Stimulated activated effector memory CD8-positive, alpha-beta T cell treated with anti-CD3 and anti-CD28 coated beads, Interleukin-12 subunit alpha, Interleukin-12 subunit beta, amount 100 ng/mL, for 72 hours (primary cell): ENCODE results near the gene FAM234A.
A peak's percentile ranks its signal among the peaks of the same experiment; 100 is the strongest.
"Not testable (repeated sequence)": the region's sequence is repeated elsewhere in the genome, so short reads cannot be mapped to it uniquely, and the experiment has no call there.

Experiments
- ATAC-seq: fragments of 150-1000 bp; cut with Tn5 transposase; 2 replicates; pipeline ENCODE4 v1.10.0; 2021
- DNase-seq, 2 donors: peaks; one replicate each; pipeline ENCODE4 v3.0.0; 2021 to 2022; ENCODE audit warnings: low spot score in 2 of 2
- H3K27ac Mint-ChIP-seq: one replicate; pipeline ENCODE4 v1.8.0; 2022; ENCODE audit warnings: mild to moderate bottlenecking, mixed read lengths
- H3K36me3 Mint-ChIP-seq: one replicate; pipeline ENCODE4 v1.8.0; 2022; ENCODE audit warnings: mild to moderate bottlenecking, mixed read lengths
- H3K4me1 Mint-ChIP-seq: one replicate; pipeline ENCODE4 v1.8.0; 2022; ENCODE audit warnings: mixed read lengths
- H3K4me3 Mint-ChIP-seq: one replicate; pipeline ENCODE4 v1.8.0; 2022; ENCODE audit warnings: mild to moderate bottlenecking, mixed read lengths
- H3K9me3 Mint-ChIP-seq: one replicate; pipeline ENCODE4 v1.8.0; 2022; ENCODE audit warnings: mixed read lengths

FAM234A gene

DNA sequence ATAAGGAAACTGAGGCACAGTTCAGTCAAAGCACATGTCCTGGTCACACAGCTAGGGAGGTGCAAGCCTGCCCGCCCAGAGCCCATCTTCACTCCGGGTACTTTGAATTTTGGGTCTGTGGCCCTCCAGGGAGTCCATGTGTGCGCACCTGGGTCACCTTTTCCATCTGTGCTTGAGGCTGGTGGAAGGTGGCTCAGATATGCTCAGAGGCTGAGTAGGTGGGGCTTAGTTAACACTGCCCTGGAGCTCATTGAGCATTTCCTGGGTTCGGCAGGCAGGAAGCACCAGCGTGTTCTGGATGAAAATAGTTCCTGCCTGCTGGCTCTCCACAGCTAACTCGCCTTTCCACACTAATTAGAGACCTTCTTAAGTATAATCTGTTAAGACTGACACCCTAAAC lies 19.2 kb downstream of the FAM234A start:
- Mint-ChIP-seq H3K36me3 (peaks cover 16% of the 10 kb centered on the region), H3K4me3 (peak overlapping the region; percentile 63), H3K9me3 (no peaks in the 10 kb centered on the region), H3K27ac (no peak overlapping the region), H3K4me1 (peaks cover 10% of the 10 kb centered on the region)
- ATAC-seq (no peak), DNase-seq (no peak)

DNA sequence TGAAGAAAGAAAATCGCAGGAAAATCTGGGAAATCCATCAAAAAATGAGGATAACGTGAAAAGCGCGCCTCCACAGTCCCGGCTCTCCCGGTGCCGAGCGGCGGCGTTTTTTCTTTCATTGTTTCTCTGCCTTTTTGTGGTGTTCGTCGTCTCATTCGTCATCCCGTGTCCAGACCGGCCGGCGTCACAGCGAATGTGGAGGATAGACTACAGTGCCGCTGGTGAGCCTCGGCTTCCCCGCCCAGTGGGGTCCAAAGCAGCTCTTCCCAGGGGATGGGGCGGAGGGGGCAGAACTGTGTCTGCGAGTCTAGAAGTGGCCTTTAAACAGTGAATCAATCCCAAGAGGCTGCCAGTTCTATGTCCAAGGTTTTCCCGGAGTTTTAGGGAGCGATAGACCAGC lies 19.8 kb downstream of the FAM234A start:
- Mint-ChIP-seq H3K9me3 (no peaks in the 10 kb centered on the region), H3K4me1 (peaks cover 16% of the 10 kb centered on the region), H3K4me3 (peak overlapping the region; percentile 63), H3K27ac (no peak overlapping the region), H3K36me3 (peaks cover 16% of the 10 kb centered on the region)
- ATAC-seq (no peak), DNase-seq (no peak)

DNA sequence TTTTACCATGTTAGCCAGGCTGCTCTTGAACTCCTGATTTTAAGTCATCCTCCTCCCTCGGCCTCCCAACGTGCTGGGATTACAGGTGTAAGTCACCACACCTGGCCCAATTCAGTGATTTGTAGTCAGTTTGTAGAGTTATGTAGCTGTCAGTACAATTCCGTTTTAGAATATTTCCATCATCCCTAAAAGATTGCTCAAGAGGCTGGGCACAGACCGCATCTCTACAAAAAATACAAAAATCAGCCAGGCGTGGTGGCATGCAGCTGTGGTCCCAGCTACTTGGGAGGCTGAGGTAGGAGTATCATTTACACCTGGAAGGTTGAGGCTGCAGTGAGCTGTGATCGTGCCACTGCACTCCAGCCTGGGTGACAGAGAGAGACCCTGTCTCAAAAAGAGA lies 20.6 kb downstream of the FAM234A start:
- Mint-ChIP-seq H3K4me3 (no peak overlapping the region), H3K9me3 (no peaks in the 10 kb centered on the region), H3K36me3 (peaks cover 16% of the 10 kb centered on the region), H3K4me1 (peaks cover 17% of the 10 kb centered on the region), H3K27ac (no peak overlapping the region)
- ATAC-seq (no peak), DNase-seq (no peak)

DNA sequence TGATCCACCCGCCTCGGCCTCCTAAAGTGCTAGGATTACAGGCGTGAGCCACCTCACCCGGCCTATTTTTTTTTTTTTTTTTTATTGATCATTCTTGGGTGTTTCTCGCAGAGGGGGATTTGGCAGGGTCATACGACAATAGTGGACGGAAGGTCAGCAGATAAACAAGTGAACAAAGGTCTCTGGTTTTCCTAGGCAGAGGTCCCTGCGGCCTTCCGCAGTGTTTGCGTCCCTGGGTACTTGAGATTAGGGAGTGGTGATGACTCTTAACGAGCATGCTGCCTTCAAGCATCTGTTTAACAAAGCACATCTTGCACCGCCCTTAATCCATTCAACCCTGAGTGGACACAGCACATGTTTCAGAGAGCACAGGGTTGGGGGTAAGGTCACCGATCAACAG lies 23.5 kb downstream of the FAM234A start:
- Mint-ChIP-seq H3K4me1 (peaks cover 16% of the 10 kb centered on the region), H3K36me3 (peaks cover 36% of the 10 kb centered on the region)
- not testable (repeated sequence) for H3K4me3 Mint-ChIP-seq

DNA sequence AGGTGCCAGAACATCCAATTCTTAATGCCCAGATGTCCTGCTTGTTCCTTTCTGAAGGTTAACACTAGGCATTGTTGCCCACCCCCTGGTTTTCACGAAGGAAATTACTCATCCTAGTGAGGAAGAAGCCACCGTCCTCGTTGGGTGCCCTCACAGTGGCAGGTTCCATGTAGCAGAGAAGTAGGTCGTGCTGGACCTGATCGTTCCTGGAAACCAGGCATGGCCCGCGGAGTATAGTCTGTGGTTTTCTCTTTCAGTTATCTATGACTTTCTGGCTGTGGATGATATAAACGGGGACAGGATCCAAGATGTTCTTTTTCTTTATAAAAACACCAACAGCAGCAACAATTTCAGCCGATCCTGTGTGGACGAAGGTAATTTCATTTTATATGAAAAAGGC lies 24.6 kb downstream of the FAM234A start:
- ATAC-seq: peak; percentile 74
- H3K9me3 Mint-ChIP-seq: no peaks in the 10 kb centered on the region
- H3K4me3 Mint-ChIP-seq: peak overlapping the region; percentile 40
- peaks cover 15% of the 10 kb centered on the region for H3K4me1 Mint-ChIP-seq
- H3K27ac Mint-ChIP-seq: peak overlapping the region; percentile 74
- no peak for DNase-seq
- H3K36me3 Mint-ChIP-seq: peaks cover 33% of the 10 kb centered on the region

More for the DNA sequence above, 23.5 kb downstream of the FAM234A start:
- not testable (repeated sequence) for DNase-seq, H3K27ac Mint-ChIP-seq, ATAC-seq, H3K9me3 Mint-ChIP-seq

DNA sequence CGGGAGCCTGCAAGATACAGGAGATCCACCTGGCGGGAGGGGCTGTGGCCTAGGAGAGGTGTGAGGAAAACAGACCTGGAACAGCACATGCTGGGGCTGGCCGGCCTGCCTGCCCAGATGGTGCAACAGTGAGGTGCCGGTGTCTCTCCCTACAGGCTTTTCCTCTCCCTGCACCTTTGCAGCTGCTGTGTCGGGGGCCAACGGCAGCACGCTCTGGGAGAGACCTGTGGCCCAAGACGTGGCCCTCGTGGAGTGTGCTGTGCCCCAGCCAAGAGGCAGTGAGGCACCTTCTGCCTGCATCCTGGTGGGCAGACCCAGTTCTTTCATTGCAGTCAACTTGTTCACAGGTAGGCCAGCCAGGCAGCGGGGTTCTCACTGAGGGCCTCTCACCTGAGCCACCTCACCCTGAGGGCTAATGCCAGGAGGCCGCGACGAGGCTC lies 25.2 kb downstream of the FAM234A start:
- ATAC-seq (no peak), DNase-seq (no peak)
- peak overlapping the region; percentile 40 for H3K4me3 Mint-ChIP-seq
- no peaks in the 10 kb centered on the region for H3K9me3 Mint-ChIP-seq
- peaks cover 30% of the 10 kb centered on the region for H3K36me3 Mint-ChIP-seq
- peaks cover 15% of the 10 kb centered on the region for H3K4me1 Mint-ChIP-seq
- H3K27ac Mint-ChIP-seq: peak overlapping the region; percentile 74

DNA sequence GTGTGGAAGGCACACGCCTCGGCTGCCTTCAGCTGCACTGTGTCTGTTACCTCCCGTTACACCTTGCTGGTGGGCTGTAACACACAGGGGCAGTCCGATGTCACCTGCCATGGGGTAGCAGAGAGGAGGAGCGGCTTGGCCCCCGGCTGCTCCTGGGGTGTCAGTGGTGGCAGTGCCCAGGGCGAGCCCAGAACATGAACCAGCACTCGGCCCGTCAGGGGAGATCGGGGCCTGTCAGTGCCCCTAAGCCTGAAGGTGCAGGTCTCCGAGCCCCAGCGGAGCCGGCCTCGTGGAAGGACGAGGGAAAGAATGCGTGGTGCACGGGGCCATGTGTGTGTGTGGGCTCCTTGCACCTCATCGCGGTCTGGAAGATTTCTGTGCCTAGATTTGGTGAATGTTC lies 25.7 kb downstream of the FAM234A start:
- no peak for ATAC-seq
- peaks cover 15% of the 10 kb centered on the region for H3K4me1 Mint-ChIP-seq
- no peaks in the 10 kb centered on the region for H3K9me3 Mint-ChIP-seq
- DNase-seq: no peak
- no peak overlapping the region for H3K27ac Mint-ChIP-seq
- peaks cover 30% of the 10 kb centered on the region for H3K36me3 Mint-ChIP-seq
- no peak overlapping the region for H3K4me3 Mint-ChIP-seq

DNA sequence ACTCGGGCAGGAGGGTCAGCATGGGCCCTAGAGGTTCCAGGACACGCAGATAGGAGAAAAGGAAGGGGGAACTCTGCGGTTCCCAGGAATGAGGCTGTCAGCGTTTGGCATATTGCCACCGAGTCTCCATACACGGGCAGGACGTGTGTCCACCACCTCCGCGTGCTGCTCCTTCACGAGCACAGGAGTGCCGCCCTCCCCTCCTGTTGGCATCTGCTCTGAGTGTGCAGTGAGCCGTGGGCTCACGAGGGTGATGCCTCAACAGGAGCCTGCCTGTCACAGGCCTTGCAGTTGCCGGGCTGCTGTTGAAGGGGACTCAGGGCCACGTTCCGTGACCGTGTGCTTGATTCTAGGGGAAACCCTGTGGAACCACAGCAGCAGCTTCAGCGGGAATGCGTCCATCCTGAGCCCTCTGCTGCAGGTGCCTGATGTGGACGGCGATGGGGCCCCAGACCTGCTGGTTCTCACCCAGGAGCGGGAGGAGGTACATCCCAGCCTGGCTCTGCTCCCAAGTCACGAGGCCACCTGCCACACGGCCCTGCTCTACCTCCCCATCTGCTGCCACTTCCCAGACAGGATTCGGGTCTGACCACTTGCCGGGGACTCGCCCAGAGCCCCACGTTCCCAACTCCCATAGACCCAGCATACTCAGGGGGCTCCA lies 26.5 kb downstream of the FAM234A start:
- no peaks in the 10 kb centered on the region for H3K9me3 Mint-ChIP-seq
- peaks cover 20% of the 10 kb centered on the region for H3K4me1 Mint-ChIP-seq
- H3K4me3 Mint-ChIP-seq: no peak overlapping the region
- DNase-seq (no peak), ATAC-seq (no peak)
- H3K36me3 Mint-ChIP-seq: peaks cover 30% of the 10 kb centered on the region
- H3K27ac Mint-ChIP-seq: no peak overlapping the region

DNA sequence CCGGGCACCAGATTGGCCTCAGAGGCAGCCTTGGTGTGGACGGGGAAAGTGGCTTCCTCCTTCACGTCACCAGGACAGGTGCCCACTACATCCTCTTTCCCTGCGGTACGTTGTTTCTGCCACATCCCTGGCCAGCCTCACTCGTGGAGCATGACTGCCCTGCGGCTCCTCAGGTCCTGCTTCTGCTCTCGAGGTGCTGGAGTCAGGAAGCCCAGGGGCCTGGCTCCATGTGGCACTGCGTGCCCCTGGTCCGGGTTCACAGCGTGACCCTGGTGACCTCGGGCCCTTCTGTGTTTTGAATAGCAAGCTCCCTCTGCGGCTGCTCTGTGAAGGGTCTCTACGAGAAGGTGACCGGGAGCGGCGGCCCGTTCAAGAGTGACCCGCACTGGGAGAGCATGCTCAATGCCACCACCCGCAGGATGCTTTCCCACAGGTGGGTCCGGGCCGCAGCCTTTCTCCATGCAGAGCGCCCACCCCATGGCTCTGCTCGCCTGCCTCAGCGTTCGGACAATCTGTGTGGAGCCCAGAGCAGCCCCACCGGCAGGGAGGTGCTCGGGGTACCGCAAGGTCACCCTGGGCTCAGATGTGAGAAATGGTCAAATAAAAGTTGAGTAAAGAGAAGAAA lies 27.6 kb downstream of the FAM234A start:
- no peak for ATAC-seq
- no peak overlapping the region for H3K4me3 Mint-ChIP-seq
- no peaks in the 10 kb centered on the region for H3K9me3 Mint-ChIP-seq
- H3K4me1 Mint-ChIP-seq: peaks cover 20% of the 10 kb centered on the region
- DNase-seq: no peak
- H3K27ac Mint-ChIP-seq: peak overlapping the region; percentile 23
- H3K36me3 Mint-ChIP-seq: peaks cover 24% of the 10 kb centered on the region

DNA sequence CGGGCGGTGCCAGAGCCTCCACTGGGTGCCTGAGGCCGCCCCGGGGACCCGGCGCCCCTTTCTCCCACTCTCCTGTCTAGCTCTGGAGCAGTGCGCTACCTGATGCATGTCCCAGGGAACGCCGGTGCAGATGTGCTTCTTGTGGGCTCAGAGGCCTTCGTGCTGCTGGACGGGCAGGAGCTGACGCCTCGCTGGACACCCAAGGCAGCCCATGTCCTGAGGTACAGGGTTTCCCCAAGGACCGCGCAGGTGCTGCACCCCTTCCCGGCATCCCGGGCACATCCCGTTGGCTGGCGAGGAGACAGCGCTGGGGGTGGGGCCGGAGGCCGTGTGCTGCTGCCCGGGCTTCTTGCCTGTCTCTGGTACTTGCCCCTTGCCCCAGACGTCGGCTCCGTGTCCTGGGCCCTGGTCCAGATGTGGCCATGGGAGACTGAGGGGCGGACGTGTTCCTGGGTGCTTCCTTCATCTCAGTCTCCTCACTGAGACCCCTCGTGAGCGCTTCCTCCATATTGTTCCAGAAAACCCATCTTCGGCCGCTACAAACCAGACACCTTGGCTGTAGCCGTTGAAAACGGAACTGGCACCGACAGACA lies 28.7 kb downstream of the FAM234A start:
- no peak overlapping the region for H3K4me3 Mint-ChIP-seq
- peaks cover 20% of the 10 kb centered on the region for H3K36me3 Mint-ChIP-seq
- H3K9me3 Mint-ChIP-seq: no peaks in the 10 kb centered on the region
- DNase-seq (no peak), ATAC-seq (no peak)
- peaks cover 26% of the 10 kb centered on the region for H3K4me1 Mint-ChIP-seq
- no peak overlapping the region for H3K27ac Mint-ChIP-seq

DNA sequence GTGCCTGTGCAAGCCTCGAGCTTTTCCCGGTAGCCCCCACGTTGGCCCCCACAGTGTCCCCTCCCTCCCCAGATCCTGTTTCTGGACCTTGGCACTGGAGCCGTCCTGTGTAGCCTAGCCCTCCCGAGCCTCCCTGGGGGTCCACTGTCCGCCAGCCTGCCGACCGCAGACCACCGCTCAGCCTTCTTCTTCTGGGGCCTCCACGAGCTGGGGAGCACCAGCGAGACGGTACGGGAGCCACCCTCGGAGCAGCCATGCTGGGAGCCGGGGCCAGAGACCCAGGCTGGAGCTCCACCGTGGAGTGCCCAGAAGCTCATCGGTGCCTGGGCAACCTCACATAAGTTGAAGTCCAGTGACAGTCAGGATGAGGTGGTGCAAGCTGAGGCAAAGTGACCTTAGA lies 29.3 kb downstream of the FAM234A start:
- H3K4me1 Mint-ChIP-seq: peaks cover 26% of the 10 kb centered on the region
- ATAC-seq (no peak), DNase-seq (no peak)
- no peaks in the 10 kb centered on the region for H3K9me3 Mint-ChIP-seq
- H3K36me3 Mint-ChIP-seq: peaks cover 20% of the 10 kb centered on the region
- no peak overlapping the region for H3K4me3 Mint-ChIP-seq
- no peak overlapping the region for H3K27ac Mint-ChIP-seq

DNA sequence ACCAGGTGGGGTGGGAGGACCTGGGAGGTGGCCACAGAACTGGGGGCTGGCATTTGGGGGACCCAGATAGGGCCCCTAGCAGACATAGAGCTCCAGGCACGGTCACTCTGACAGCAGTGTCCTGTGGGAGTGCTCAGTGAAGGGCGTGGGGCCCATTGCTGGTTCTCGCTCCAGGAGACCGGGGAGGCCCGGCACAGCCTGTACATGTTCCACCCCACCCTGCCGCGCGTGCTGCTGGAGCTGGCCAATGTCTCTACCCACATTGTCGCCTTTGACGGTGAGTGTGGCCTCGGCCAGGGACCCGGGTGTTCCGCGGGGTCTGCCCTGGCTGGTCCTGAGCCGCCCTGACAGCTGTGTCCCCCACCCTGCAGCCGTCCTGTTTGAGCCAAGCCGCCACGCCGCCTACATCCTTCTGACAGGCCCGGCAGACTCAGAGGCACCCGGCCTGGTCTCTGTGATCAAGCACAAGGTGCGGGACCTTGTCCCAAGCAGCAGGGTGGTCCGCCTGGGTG lies 29.9 kb downstream of the FAM234A start:
- DNase-seq (no peak), ATAC-seq (no peak)
- Mint-ChIP-seq H3K4me1 (peaks cover 21% of the 10 kb centered on the region), H3K4me3 (no peak overlapping the region), H3K36me3 (peaks cover 20% of the 10 kb centered on the region), H3K27ac (no peak overlapping the region), H3K9me3 (no peaks in the 10 kb centered on the region)

DNA sequence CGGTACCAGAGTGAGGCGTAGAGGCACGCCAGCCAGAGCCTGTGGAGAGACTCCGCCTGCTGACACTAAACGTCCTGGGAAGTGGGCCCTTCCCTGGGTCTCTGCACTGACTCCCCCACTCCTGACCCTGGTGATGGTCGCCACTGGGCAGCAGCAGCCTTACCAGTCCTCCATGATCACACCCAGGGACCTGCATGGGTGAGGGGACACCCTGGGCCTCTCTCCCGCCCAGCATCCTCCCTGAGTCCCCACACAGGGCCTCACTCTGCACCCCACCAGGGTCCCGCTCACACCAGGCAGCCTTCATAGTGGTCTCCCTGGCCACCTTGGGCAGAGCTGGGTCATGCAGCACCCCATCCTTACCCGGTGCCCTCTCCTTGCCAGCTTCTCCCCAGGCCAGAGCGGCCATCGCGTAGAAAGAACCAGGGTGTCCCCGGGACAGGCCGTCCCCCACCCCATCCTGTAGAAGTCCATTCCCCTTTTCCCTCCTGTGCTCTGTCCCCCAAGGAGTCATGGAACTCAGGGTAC lies 30.4 kb downstream of the FAM234A start:
- DNase-seq (no peak), ATAC-seq (no peak)
- Mint-ChIP-seq H3K36me3 (peaks cover 20% of the 10 kb centered on the region), H3K4me3 (no peak overlapping the region), H3K4me1 (peaks cover 20% of the 10 kb centered on the region), H3K27ac (no peak overlapping the region), H3K9me3 (no peaks in the 10 kb centered on the region)

DNA sequence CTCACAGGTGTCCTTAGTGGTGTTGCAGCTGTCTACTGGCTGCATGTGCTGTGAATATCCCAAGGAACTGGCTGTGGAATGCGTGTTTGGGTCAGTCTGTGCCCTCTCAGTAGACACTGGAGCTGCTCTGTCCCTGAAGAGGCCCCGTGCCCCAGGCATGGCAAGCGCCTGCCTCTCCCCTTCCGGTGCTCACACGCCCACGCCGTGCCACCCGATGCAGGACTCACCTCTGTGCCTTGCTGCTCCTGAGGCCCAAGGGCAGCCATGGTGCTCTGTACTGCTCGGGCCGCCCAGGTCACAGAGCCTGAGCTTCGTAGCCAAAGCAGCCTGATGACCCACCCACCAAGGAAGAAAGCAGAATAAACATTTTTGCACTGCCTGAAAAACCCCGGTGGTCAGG lies 31.1 kb downstream of the FAM234A start:
- Mint-ChIP-seq H3K36me3 (peaks cover 15% of the 10 kb centered on the region), H3K9me3 (no peaks in the 10 kb centered on the region), H3K27ac (no peak overlapping the region), H3K4me1 (peaks cover 20% of the 10 kb centered on the region), H3K4me3 (no peak overlapping the region)
- DNase-seq: no peak
- ATAC-seq: no peak

DNA sequence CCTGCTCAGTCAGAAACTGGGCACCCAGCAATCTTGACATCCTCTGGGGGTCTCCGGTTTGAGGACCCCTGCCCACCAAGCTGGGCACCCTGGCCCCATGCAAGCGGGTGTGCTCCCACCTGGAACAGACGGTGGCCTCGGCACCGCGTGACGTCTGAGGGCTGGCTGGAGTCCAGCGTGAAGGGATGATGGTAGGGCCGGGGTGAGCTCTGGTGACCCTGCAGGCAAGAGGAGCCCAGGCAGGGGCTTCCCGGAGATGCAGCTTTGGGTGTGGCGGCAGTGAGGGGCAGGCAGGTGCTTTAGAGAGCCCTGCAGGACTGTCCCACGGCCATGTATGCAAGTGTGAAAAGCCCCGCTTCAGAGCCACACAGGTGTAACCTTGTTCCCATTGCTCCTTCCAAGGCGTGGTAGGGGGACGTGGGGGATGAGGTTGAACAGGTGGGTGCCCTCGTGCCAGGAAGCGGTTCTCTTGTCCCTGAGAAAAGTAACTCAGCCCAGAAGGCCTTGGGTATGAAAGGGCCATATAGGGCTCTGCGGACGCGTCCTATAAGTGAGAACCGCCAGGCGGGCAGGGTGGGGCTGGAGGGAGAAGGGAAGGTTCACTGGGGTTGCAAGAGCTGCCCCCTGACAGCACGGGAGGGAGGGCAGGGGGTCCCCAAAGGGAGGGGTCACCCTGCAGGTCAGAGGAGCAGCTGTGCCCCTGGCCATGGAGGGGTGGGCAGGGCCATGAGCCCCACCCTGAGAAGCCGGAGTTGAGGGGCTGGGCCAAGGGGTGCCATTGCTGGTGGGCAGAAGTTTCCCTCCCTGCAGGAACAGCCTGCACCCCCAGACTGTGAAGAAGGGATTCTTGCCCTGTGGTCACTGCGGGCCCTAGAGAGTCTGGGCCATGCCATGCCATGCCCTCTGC lies 31.9 kb downstream of the FAM234A start:
- Mint-ChIP-seq H3K4me3 (no peak overlapping the region), H3K9me3 (no peaks in the 10 kb centered on the region), H3K36me3 (peaks cover 12% of the 10 kb centered on the region), H3K27ac (no peak overlapping the region), H3K4me1 (peaks cover 19% of the 10 kb centered on the region)
- DNase-seq (no peak), ATAC-seq (no peak)
